ENCODE results near the gene POP4. TPM values are rescaled to one million over a fixed set of nuclear protein-coding genes. Genes with fewer than 3 reads are reported as not detected.
A peak's percentile ranks its signal among the peaks of the same experiment; 100 is the strongest.

The POP4 gene
- total RNA-seq, 6 experiments from 2014 or later, result 73.9 to 104 (median 88.8) TPM

- Mint-ChIP-seq H3K4me1 (ENCODE audit: low read depth) (peaks cover 22% of the 10 kb centered on the region), H3K27me3 (ENCODE audit: insufficient read depth) (peaks cover 20% of the 10 kb centered on the region), H3K9me3 (no peaks in the 10 kb centered on the region), H3K36me3 (ENCODE audit: low read depth) (no peaks in the 10 kb centered on the region), H3K4me3 (no peak overlapping the region), H3K27ac (no peak overlapping the region)
- no peak for TF ChIP-seq CTCF (IDR thresholded peaks at IDR 0.05)
- DNase-seq, result no peak
Measured at GRCh38 chr19:29641597-29641996, 35.5 kb downstream of the POP4 start.

GRCh38 chr19:29643361-29643935 lies 37.4 kb downstream of the POP4 start:
- no peak overlapping the region for H3K4me3 Mint-ChIP-seq
- no peak for DNase-seq

GRCh38 chr19:29644210-29644609 lies 38.1 kb downstream of the POP4 start:
- DNase-seq, result no peak
- Mint-ChIP-seq H3K4me3 (no peak overlapping the region), H3K27ac (no peak overlapping the region), H3K36me3 (ENCODE audit: low read depth) (no peaks in the 10 kb centered on the region), H3K9me3 (no peaks in the 10 kb centered on the region), H3K27me3 (ENCODE audit: insufficient read depth) (peaks cover 6% of the 10 kb centered on the region), H3K4me1 (ENCODE audit: low read depth) (peaks cover 22% of the 10 kb centered on the region)
- TF ChIP-seq CTCF (IDR thresholded peaks at IDR 0.05), result no peak

More at GRCh38 chr19:29643361-29643935, 37.4 kb downstream of the POP4 start:
- Mint-ChIP-seq H3K36me3 (ENCODE audit: low read depth) (no peaks in the 10 kb centered on the region), H3K4me1 (ENCODE audit: low read depth) (peaks cover 22% of the 10 kb centered on the region), H3K27me3 (ENCODE audit: insufficient read depth) (peaks cover 12% of the 10 kb centered on the region), H3K27ac (no peak overlapping the region), H3K9me3 (no peaks in the 10 kb centered on the region)
- TF ChIP-seq CTCF (IDR thresholded peaks at IDR 0.05), result no peak

- Mint-ChIP-seq H3K36me3 (ENCODE audit: low read depth) (no peaks in the 10 kb centered on the region), H3K27me3 (ENCODE audit: insufficient read depth) (peaks cover 7% of the 10 kb centered on the region), H3K4me1 (ENCODE audit: low read depth) (peaks cover 22% of the 10 kb centered on the region), H3K4me3 (peak overlapping the region; percentile 64), H3K9me3 (no peaks in the 10 kb centered on the region), H3K27ac (no peak overlapping the region)
- no peak for DNase-seq
- no peak for TF ChIP-seq CTCF (IDR thresholded peaks at IDR 0.05)
Measured at GRCh38 chr19:29645491-29645867, 39.4 kb downstream of the POP4 start.

- no peaks in the 10 kb centered on the region for H3K9me3 Mint-ChIP-seq
- peak overlapping the region; percentile 64 for H3K4me3 Mint-ChIP-seq
- peaks cover 7% of the 10 kb centered on the region for H3K27me3 Mint-ChIP-seq (ENCODE audit: insufficient read depth)
- no peak for TF ChIP-seq CTCF (IDR thresholded peaks at IDR 0.05)
- DNase-seq, result peak; percentile 9
- peaks cover 22% of the 10 kb centered on the region for H3K4me1 Mint-ChIP-seq (ENCODE audit: low read depth)
- H3K36me3 Mint-ChIP-seq (ENCODE audit: low read depth), result no peaks in the 10 kb centered on the region
- no peak overlapping the region for H3K27ac Mint-ChIP-seq
Measured at GRCh38 chr19:29645911-29646310, 39.8 kb downstream of the POP4 start.
